HG03460 (cell line): ENCODE measurements around the gene ACTR1A.
"Not testable (repeated sequence)": the region's sequence is repeated elsewhere in the genome, so short reads cannot be mapped to it uniquely, and the experiment has no call there.

Source experiments
- ATAC-seq: cut with Tn5 transposase; IDR thresholded peaks from one replicate; pipeline ENCODE4 v1.9.1; 2021; ENCODE audit not compliant: unreplicated experiment

ACTR1A gene

DNA sequence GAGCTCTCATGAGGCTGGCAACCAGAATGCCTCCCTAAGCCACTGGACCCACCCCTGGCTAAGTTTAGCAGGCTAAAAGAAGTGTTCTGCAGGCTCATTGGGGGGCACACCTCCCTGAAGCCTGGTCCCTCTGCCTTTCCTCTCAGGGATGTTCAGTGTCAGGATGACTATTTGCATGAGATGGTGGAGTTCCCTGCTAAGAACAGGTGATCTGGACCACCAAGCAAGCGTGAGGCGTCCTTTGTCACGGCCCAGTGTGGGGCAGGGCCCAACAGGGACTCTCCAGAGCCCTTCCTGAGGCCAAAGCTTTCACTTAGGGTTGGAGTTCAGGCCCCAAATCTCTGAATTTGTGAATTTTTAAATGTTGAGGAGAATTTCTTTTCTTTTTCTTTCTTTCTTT lies 13.2 kb upstream of the ACTR1A start:
- ATAC-seq, result no peak

DNA sequence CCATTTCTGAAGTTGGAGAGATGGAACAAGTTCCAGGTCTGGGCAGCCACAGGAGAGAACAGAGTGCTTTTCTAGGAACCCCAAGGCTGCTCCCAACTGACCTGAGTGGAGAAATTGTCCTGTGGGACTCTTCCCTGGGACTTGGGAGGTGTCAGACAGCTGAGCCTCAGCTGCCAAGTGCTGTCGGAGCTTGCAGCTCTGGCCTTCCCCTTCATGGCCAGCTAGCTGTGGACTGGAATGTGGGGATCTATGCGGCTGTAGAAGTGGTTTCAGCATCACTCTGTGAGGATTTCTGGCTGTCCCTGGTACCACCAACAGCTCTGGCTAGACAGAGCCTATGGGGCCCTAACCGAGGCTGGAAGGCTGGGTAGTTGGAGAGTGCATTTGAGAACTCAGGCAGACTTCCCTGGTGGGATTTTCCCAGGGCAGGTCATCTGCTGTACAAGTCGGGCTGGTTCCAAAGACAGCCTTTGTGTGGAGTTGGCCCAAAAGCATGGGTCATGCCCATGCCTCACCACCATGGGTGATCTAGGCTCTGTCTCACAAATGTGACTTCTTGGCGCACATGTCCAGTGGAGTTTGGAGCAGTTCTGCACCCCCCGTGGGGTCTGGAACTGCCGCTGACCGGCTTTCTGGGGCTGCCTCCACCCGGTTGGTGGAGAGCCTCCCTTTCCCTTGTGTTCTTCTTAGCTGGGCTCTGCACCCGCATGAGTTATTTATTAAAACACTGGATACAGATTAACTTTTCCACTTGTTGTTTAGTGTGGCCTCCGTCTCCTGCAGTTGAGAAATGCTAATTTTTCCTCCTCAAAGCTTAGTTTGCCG lies 12.2 kb upstream of the ACTR1A start:
- ATAC-seq, result no peak

- ATAC-seq, result no peak
Measured at GRCh38 chr10:102511583-102512274, 9.2 kb upstream of the ACTR1A start.

DNA sequence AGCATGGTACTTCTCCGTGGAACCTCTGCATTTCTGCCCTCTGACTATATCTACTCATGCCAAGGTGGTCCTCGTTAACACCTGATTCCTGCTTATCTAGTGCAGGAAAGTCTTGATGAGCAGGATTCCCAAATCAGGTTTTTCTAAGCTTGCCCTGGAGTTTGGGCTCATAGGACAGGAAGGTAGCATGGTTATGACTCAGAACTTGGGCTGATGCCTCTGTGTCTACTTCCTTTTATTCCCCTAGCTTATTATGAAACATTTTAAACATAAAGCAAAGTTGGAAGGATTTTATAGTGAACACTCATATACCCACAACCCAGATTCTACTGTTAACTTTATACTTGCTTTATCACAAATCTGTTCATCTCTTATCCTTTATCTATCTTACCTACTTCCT lies 6.9 kb upstream of the ACTR1A start:
- no peak for ATAC-seq

GRCh38 chr10:102508506-102508905 lies 6.0 kb upstream of the ACTR1A start:
- ATAC-seq, result no peak

GRCh38 chr10:102507521-102507920 lies 5.0 kb upstream of the ACTR1A start:
- ATAC-seq, result no peak

GRCh38 chr10:102505462-102506115 lies 3.1 kb upstream of the ACTR1A start:
- ATAC-seq, result no peak

DNA sequence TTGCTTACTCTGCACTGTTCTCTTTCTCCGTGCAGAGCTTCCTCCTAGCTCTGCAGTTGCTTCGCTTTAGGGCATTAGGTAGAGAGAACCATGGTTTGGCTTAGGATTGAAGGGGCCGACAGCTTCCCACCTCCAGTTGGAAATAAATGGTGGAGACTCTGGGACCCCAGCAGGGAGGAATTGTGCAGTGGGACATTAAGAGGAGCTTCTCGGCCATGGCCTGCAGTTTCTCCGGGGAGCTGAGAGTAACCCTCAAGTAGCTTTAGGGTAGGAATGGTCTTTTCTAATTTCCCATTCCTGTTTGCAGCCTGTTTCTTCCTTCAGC lies 2.4 kb upstream of the ACTR1A start:
- ATAC-seq, result no peak

DNA sequence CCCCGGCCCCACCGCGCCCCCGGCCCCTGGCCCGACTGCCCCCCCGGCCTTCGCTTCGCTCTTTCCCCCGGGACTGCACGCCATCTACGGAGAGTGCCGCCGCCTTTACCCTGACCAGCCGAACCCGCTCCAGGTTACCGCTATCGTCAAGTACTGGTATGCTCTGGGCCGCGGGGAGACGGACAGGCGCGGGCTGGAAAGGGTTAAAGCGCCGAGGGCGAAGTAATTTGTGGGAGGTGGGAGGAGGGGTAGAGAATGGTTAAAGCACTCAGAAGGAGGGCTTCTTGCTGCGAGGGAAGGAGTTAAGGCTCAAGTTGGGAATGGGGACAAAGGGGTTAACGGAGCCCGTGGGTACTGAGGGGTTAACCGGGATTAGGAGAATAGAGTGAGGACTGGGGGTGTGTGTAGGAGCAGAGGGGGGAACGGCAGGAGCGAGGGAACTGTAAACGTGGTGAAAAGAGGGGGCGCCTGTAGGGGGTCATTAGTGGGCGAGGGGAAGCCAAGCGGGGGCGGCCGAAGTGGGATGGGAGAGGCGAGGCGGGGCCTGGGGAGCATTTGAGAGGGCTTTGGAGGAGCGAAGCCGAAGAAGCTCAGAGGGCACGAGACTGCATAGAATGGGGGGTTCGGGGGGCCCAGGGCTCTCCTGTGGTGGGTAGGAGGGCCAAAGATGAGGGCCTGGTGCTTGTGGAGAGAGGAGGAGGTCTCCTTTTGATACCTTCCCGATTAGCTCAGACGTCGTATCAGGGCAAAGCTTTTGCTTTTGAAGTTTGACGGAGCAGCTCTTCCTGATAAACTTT lies 1.9 kb upstream of the ACTR1A start:
- no peak for ATAC-seq

DNA sequence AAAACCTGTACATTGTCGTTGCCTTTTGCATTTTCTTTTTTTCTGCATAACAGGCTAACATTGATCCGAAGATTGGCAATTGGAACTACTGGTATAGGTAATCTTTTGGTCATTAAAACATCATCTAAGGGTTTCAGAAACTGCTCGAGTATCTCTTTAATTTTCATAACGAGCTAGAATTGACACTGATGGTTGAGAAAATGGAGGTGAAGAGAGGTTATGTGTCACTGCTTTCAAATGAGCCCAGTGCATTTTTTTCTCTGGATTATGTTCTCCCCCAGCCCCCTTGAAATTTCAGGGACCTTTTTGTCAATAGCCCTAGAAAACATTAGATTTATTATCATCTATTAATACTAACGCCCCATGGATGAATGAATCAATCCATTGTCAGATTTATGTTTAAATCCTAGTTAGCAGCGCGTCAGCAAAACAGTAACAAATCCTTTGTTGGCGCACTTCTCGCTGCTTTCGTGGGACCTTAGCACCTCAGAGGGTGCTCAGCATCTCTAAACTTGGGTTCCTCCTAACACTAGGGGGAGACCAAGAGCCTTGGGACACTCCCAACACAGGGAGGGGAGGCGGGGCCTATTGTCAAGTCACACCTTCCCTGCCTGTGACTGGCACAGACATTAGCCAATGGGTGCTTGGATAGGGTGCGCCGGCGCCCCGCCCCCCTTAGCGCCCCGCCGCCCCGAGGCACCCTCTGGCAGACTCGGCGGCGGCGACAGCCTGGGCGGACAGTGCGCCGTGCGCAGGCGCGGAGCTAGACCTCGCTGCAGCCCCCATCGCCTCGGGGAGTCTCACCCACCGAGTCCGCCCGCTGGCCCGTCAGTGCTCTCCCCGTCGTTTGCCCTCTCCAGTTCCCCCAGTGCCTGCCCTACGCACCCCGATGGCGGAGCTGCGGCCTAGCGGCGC lies 1.0 kb upstream of the ACTR1A start, which contains the start of gene SUFU:
SUFU (plus strand) TSS at position 709 of the 915 bp plus-strand sequence; CDS start at position 890, 181 bp downstream.
- ATAC-seq, result peak; percentile 51

GRCh38 chr10:102502029-102502336 lies 529 bp downstream of the ACTR1A start:
- peak; percentile 76 for ATAC-seq

GRCh38 chr10:102501201-102502028 lies 1.1 kb downstream of the ACTR1A start:
- ATAC-seq, result no peak

GRCh38 chr10:102500686-102501085 lies 1.8 kb downstream of the ACTR1A start:
- not testable (repeated sequence) for ATAC-seq

DNA sequence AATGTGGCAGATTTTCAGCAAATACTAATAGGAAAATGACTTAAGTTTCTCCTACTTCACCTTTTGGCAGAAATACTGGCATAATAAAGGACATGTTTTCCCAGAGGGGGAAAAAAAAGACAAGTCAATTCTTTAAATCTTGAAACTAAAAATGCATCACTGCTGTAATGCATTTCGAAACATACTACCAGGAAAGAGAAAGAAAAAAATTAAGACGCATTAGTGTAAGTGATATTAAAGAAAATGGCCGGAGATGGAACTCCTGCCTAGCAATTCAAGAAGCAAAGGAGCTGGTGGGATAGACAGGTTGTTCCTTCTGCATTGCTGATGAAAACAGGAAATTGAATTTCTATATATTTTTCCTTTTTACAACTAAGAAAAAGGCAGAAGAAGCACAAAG lies 3.2 kb downstream of the ACTR1A start:
- ATAC-seq, result no peak

- no peak for ATAC-seq
Measured at GRCh38 chr10:102497545-102497944, 5.0 kb downstream of the ACTR1A start.

GRCh38 chr10:102493771-102494170 lies 8.7 kb downstream of the ACTR1A start:
- no peak for ATAC-seq

- no peak for ATAC-seq
Measured at GRCh38 chr10:102492983-102493382, 9.5 kb downstream of the ACTR1A start.

- ATAC-seq, result no peak
Measured at GRCh38 chr10:102492344-102492939, 10.1 kb downstream of the ACTR1A start.

DNA sequence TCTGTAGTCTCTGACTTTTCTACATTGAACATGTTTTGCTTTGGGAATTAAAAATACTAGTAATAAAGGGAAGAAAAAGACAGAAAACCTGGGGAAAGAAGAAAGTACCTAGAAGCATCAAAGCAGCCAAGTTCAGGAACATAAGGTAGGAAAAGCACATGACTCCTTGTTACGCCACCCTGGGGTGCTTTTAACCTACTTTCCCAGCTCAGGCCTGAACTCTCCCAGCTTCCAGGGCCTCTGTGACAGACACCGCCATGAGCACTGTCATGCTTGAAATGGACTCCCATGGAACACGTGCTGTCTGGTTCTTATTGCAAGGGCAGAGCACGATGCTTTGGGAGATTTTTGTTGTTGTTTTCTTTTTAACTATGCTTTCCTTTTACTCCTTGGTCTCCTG lies 11.4 kb downstream of the ACTR1A start:
- ATAC-seq, result no peak
